OCI-LY7 (cell line): ENCODE data around the gene PHF12. TPM values are rescaled to one million over a fixed set of nuclear protein-coding genes. Genes with fewer than 3 reads are reported as not detected.
A peak's percentile ranks its signal among the peaks of the same experiment; 100 is the strongest.

Source experiments
- BruUV-seq: library from RNA; stranded (reverse); fragments of 400-500 nt; replicated peaks from 2 replicates; lab custom pipeline; 2021; lab: Mats Ljungman, UMichigan
- CTCF ChIA-PET: fragments of 300-600 bp; sonication (Branson Sonifier 250); formaldehyde crosslinking; loops from one replicate; lab custom pipeline; 2022; ENCODE audit warnings: antibody characterized with exemption; ENCODE audit not compliant: unreplicated experiment; lab: Charles Lee
- POLR2A ChIA-PET: fragments of 300-600 bp; sonication (Branson Sonifier 250); formaldehyde crosslinking; loops from one replicate; lab custom pipeline; 2022; ENCODE audit warnings: antibody characterized with exemption; lab: Charles Lee
- DNase-seq: peaks from one replicate; pipeline ENCODE4 v3.0.0-alpha.2; 2015; ENCODE audit warnings: low spot score
- H2AFZ ChIP-seq: fragments of 200-600 bp; sonication (generic), shearing (Covaris generic); 2 replicates; pipeline ENCODE4 v1.6.1; 2014; ENCODE audit warnings: mild to moderate bottlenecking, antibody characterized with exemption, low read length, moderate library complexity
- H3K27ac ChIP-seq: fragments of 200-600 bp; sonication (generic); 2 replicates; pipeline ENCODE4 v1.5.1; 2014; ENCODE audit warnings: mixed run types, low read depth, mild to moderate bottlenecking, moderate library complexity, low read length, inconsistent platforms; ENCODE audit not compliant: poor library complexity, severe bottlenecking
- H3K36me3 ChIP-seq: fragments of 200-600 bp; sonication (generic); 2 replicates; pipeline ENCODE4 v1.6.1; 2014; ENCODE audit warnings: mild to moderate bottlenecking, antibody characterized with exemption, low read length, moderate library complexity, mixed read lengths; ENCODE audit not compliant: insufficient read depth
- H3K4me1 ChIP-seq: fragments of 200-600 bp; sonication (generic); 2 replicates; pipeline ENCODE4 v1.5.1; 2014; ENCODE audit warnings: mild to moderate bottlenecking, low read length; ENCODE audit not compliant: insufficient read depth, poor library complexity, severe bottlenecking
- H3K4me2 ChIP-seq: fragments of 200-600 bp; sonication (generic); 2 replicates; pipeline ENCODE4 v1.6.1; 2014; ENCODE audit warnings: mild to moderate bottlenecking, low read length
- H3K4me3 ChIP-seq: fragments of 200-600 bp; sonication (generic); 2 replicates; pipeline ENCODE4 v1.5.1; 2014; ENCODE audit warnings: mild to moderate bottlenecking, low read depth, low read length; ENCODE audit not compliant: poor library complexity, severe bottlenecking
- H3K79me2 ChIP-seq: fragments of 200-600 bp; sonication (generic); 2 replicates; pipeline ENCODE4 v1.6.1; 2016; ENCODE audit warnings: low read depth, mild to moderate bottlenecking, low read length, moderate library complexity, mixed read lengths; ENCODE audit not compliant: insufficient read depth
- H3K9me2 ChIP-seq: fragments of 200-600 bp; sonication (generic); 2 replicates; pipeline ENCODE4 v1.6.1; 2016; ENCODE audit warnings: mild to moderate bottlenecking, low read length, mixed read lengths; ENCODE audit not compliant: insufficient read depth
- H3K9me3 ChIP-seq: fragments of 200-600 bp; sonication (generic); 2 replicates; pipeline ENCODE4 v1.6.1; 2014; ENCODE audit warnings: mild to moderate bottlenecking, mixed run types, low read length, mixed read lengths
- H4K20me1 ChIP-seq: fragments of 200-600 bp; sonication (generic); 2 replicates; pipeline ENCODE4 v1.6.1; 2014; ENCODE audit warnings: mild to moderate bottlenecking, antibody characterized with exemption, low read length, moderate library complexity, mixed read lengths; ENCODE audit not compliant: insufficient read depth
- CTCF ChIP-seq: fragments of 200-600 bp; sonication (generic); conservative IDR thresholded peaks from 2 replicates; pipeline ENCODE4 v1.5.1; 2014; ENCODE audit warnings: mild to moderate bottlenecking, antibody characterized with exemption, low read length, moderate library complexity, mixed read lengths
- EZH2phosphoT487 ChIP-seq: fragments of 200-600 bp; sonication (generic); IDR thresholded peaks from 2 replicates; pipeline ENCODE4 v1.6.1; 2018; ENCODE audit warnings: low read depth, borderline replicate concordance, mild to moderate bottlenecking, mixed run types, antibody characterized with exemption, low read length, moderate library complexity, mixed read lengths
- intact Hi-C: fragments of 100-400 bp; cut with micrococcal nuclease; formaldehyde crosslinking; loops from one replicate; pipeline ENCODE4 v1.10.0; 2022; ENCODE audit not compliant: unreplicated experiment
- total RNA-seq, 2 experiments: library from RNA; depleted of rRNA in 1 of 2; stranded (reverse); fragments of >200 nt in 1 of 2; shearing (Covaris generic) in 1 of 2; gene quantifications; 2 replicates each; pipeline ENCODE4 v1.2.3, GENCODE V29; 2014 to 2022

Gene PHF12
- total RNA-seq, 2 experiments from 2014 or later: 40.6 to 62.5 TPM

- Histone ChIP-seq H3K36me3 (peaks cover 97% of the 10 kb centered on the region), H3K4me2 (no peak overlapping the region), H3K9me3 (no peaks in the 10 kb centered on the region), H3K4me1 (peaks cover 7% of the 10 kb centered on the region), H3K4me3 (no peak overlapping the region), H3K79me2 (peaks cover 5% of the 10 kb centered on the region; the same call in 1 of the 2 replicates), H3K27ac (no peak overlapping the region), H4K20me1 (no peaks in the 10 kb centered on the region; the same call in 1 of the 2 replicates), H3K9me2 (no peaks in the 10 kb centered on the region), H2AFZ (no peak overlapping the region)
- CTCF ChIA-PET: no interaction called here
- no peak for DNase-seq
- intact Hi-C loops: no loop called here
- POLR2A ChIA-PET: interaction anchor here (1.0 kb wide), 2 partner anchors 17 to 18 kb away, joined by 3 read pairs; no protein-coding TSS in a partner anchor
- BruUV-seq: no TSS peak
- no peak for TF ChIP-seq CTCF
- TF ChIP-seq EZH2phosphoT487: no peak
These were observed 25.0 kb downstream of the PHF12 start for GRCh38 chr17:28926366-28926765.

DNA sequence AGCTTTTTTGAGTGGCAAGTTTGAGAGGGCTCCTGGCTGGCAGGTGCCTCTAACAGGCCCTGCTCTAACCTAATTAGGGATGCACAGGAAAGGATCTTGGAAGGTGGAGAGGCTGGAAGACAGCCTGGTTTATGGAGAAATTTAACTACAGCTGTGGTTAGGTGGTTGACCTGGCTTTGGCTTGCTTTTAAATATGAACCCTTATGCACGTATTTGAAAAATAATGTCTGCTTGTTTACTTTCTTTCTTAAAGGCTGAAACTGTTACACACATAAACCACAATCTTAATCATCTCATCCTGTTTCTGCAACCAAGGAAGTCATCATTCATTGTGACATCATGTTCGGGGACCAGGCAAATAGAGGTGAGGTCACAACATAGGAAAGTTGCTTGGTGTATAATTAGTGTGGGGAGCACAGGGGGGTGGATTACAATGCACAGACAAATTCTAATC is 25.4 kb downstream of the PHF12 start:
- intact Hi-C loops: no loop called here
- H3K4me1 ChIP-seq: peaks cover 7% of the 10 kb centered on the region
- peaks cover 5% of the 10 kb centered on the region; the same call in 1 of the 2 replicates for H3K79me2 ChIP-seq
- H3K4me2 ChIP-seq: no peak overlapping the region
- no peak overlapping the region for H3K4me3 ChIP-seq
- H4K20me1 ChIP-seq: no peaks in the 10 kb centered on the region; the same call in 1 of the 2 replicates
- CTCF ChIA-PET: no interaction called here
- H3K36me3 ChIP-seq: peaks cover 99% of the 10 kb centered on the region
- BruUV-seq: TSS peak; percentile 41
- no peak overlapping the region for H2AFZ ChIP-seq
- POLR2A ChIA-PET: interaction anchor here (1.0 kb wide), 2 partner anchors 17 to 18 kb away, joined by 3 read pairs; no protein-coding TSS in a partner anchor
- no peaks in the 10 kb centered on the region for H3K9me3 ChIP-seq
- no peak overlapping the region for H3K27ac ChIP-seq
- no peaks in the 10 kb centered on the region for H3K9me2 ChIP-seq
- TF ChIP-seq CTCF (no peak), EZH2phosphoT487 (no peak)
- DNase-seq: no peak

- no peaks in the 10 kb centered on the region for H3K79me2 ChIP-seq
- DNase-seq: no peak
- intact Hi-C loops: no loop called here
- no peak overlapping the region for H3K27ac ChIP-seq
- no peaks in the 10 kb centered on the region for H4K20me1 ChIP-seq
- no peaks in the 10 kb centered on the region for H3K9me2 ChIP-seq
- TF ChIP-seq EZH2phosphoT487 (no peak), CTCF (no peak)
- no peak overlapping the region for H3K4me3 ChIP-seq
- H3K4me1 ChIP-seq: no peaks in the 10 kb centered on the region
- no peak overlapping the region for H3K4me2 ChIP-seq
- CTCF ChIA-PET: no interaction called here
- POLR2A ChIA-PET: no interaction called here
- no peak overlapping the region for H2AFZ ChIP-seq
- H3K9me3 ChIP-seq: no peaks in the 10 kb centered on the region
- no TSS peak for BruUV-seq
- peaks cover 96% of the 10 kb centered on the region for H3K36me3 ChIP-seq
These were observed 31.1 kb downstream of the PHF12 start for GRCh38 chr17:28920201-28920600.
